GF-D8 (cell line): Measurements from ENCODE around the gene AACS.
A peak's percentile ranks its signal among the peaks of the same experiment; 100 is the strongest.
"Not testable (repeated sequence)": the region's sequence is repeated elsewhere in the genome, so short reads cannot be mapped to it uniquely, and the experiment has no call there.

ENCODE experiments used
- DNase-seq: peaks from one replicate; lab custom pipeline; 2025; lab: John Stamatoyannopoulos, UW

Gene AACS

DNA sequence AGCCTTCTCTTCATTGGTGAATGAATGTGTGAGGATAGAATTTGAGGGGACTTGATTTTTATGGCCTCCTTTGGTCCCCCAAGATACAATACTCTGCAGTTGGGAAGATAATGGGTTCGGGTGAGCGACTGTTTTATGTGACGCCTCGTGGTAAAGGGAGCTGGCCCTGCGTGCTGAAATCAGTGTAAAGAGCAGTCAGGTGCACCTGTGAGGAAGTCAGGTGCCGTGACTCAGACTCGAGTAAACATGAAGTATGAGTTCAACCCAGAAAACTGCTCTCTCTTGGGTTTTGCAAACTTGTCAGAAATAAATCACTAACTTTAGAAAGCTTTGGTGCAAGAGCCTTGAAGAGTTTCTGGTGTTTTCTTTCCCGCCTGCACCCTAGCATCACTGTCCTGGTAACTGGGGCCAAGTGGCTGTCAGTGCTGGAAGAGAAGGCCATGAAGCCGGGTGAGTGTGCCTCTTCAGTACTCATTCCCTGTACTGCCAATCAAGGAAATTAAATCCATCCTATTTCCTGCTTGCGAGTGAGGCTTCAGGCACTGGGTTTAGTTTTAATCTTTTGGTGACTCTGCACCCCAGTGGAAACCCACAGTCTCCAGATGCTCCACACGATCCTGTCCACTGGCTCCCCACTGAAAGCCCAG lies 59.2 kb downstream of the AACS start:
- no peak for DNase-seq

DNA sequence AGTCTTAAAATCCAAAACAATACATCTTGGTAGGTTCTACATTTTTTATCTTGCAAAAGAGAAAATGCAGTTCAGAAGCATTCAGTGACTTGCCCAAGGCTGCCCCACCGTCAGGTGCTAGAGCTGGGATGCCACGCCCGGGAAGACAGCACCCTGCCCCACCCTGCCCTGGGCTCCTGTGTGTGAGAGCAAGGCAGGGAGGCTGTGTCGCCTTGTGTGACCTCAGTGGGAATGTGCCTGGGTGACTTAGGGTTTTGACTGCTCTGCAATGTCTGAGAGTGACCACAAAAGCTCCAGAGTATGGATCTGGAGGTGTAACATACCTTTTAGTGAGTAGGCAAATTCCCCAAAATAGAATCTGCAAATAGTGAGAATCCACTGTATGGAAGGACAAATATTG lies 60.0 kb downstream of the AACS start:
- DNase-seq: no peak

DNA sequence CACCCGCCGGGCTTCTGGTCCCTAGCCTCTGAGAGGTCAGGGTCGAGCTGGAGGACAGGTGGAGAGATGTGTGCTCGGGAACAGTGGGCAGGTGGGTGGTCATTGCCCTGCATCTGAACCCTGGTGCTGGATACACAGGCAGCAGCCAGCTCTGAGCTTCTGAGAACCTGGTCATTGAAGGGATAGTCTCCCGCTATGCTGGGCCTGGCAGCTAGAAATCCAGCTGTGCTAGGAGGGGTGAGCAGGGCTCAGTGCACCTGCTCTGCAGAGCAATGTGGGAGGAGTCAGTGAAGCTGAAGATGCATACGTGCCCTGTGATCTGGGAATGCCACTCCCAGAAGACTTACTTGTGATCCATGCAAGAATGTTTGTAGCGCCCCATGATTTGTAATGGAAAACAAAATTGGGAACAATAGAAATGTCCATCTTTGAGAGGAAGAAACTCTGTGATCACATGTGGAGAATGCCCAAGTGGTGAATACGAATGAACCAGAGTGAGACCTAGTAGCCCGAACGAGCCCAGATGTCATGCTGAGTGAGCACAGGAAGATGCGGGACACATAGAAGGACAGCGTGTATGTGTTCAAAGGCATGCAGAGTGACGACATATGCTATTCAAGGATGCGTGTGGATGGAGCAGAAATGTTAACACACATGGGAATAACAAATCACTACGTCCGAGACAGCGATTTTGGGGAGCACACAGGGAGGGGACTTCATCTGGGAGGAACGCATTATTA lies 63.4 kb downstream of the AACS start:
- no peak for DNase-seq

DNA sequence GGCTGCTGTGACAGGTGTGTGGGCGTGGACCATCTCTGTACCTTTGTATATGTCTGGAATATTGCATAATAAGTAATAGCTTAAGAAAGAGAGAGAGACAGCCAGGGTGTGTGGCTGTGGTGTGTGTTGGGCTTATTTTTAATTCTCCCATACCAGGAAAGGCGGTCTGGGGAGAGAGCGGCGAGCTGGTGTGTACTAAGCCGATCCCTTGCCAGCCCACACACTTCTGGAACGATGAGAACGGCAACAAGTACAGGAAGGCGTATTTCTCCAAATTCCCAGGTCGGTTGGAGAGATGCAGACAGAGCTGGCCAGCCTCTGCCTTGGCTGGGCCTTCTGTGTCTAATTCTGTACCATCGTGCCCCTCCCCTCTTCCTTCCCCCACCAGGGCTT lies 63.9 kb downstream of the AACS start:
- DNase-seq: no peak

DNA sequence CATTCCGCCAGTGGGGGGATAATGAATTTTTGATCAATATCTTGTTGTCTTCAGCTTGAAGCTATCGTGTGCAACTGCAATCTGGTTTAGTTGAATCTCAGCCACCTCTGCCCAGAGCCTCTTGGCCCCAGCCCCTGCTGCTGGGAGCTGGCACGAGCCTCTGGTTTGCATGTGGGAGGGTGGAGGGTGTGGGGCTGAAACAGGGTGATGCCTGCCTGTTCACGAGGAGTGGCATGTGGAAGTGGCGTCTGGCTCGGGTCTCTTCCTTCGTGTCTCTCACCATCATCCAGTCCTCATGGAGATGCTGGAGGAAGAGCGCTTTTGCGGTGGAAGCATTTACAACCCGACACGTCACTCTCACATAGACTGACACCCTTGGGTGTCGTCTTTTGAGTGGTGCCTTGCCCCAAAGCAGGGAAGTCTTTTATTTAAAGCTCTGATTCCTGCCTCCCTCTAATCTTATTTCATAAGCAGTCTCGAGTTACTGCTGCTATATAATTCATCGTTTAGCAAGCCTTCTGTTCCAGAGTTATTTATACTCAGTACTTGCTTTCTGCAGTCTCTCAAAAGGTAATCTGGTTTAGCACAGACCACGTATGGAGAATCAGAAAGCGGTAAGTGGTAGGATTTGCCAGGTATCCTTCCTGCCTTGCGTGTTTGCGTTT lies 64.5 kb downstream of the AACS start:
- DNase-seq: no peak

DNA sequence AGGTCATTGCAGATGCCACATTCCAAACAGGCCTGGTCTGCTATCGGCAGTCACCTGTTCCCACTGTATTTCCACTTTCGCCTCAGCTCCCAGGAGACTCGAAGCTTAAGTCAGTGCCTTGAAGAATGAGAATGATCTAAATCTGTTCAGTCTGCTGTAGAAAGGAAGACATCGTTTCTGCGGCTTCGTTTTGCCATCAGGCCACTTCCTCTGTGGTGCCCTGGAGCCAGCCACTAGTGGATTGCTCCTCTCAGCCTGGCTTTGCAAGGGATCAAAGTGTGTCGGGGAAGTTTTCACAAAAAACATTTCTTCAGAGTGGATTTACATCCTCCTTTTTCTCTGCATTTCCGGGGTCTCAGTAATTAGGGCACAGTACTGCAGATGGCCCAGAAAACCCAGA lies 66.7 kb downstream of the AACS start:
- DNase-seq: peak; percentile 37

DNA sequence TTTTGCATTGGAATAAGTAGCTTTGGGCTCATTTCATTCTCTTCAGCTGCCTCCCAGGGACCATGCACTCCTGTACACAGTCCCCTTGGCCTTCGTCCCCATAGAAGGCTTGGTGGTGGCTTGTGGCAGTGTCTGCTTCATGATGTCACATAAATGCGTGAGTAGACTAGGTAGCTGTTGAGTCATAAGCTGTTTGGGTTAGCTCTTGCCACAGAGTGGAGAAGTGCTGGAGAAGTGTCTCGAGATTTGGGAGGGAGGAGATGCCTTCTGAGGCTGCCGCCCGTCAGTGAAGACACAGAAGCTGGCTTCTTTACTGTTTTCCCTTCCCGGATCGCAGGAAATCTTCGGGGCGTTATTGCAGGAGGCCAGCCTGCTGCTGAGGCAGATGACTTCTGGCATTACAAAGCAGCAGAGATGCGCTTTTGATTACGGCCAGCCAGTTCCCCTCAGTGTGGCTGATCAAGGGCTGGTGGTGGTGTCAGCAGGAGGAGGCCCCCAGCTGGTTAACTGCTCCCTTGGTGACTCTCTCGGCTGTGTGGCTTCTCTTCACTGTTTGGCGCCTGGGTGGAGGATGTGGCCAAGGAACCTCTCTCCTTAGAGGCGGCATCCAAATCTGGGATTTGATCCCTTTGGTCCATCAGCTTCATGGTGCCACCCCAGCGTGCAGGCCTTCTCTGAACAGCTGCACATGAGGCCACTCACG lies 67.6 kb downstream of the AACS start:
- DNase-seq: no peak

DNA sequence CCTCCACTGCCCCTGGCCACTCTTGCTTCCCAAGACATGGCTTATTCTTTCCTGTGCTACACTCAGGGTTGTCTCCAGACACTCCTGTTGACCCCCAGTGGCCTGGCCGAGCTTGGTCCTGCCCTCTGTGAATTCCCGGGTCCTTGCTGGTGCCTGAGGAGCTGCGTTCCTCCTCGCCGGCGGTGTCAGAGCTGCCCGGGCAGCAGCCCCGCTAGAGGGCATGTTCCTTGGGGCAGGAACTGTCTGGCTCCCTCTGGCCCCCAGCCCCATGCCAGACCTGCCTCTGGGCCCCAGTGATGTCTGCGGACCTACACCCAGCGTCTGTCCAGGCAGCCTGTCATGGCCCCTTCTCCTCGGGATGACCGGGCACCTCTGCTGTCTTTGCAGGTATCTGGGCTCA lies 68.4 kb downstream of the AACS start:
- DNase-seq: no peak

DNA sequence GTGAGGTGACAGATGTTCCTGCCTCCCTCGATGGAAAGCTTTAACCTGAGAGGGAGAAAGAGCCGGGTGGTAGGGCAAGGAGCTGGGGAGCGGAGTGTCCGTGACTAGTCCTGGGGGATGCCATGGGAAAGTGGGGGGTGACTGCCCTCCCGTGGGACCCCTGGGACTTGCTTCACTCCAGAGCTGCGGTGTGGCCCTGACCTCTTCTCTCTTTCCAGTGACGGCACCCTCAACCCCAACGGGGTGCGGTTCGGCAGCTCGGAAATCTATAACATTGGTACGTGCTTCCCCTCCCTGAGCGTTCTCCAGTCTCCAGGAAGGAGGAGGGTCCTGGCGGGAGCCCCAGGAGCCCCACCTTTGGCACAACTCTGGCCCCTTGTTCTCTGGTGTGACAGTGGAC lies 69.3 kb downstream of the AACS start:
- no peak for DNase-seq

DNA sequence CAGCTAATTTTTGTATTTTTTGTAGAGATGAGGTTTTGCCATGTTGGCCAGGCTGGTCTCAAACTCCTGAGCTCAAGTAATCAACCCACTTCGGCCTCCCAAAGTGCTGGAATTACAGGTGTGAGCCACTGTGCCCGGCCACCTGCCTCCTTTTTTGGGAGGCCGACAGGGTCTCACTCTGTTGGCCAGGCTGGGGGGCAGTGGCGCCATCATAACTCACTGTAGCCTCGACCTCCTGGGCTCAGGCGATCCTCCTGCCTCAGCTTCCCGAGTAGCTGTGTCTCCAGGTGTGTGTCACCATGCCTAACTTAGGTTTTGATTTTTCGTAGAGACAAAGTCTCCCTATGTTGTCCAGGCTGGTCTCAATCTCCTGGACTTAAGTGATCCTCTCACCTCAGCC lies 70.7 kb downstream of the AACS start:
- no peak for DNase-seq

DNA sequence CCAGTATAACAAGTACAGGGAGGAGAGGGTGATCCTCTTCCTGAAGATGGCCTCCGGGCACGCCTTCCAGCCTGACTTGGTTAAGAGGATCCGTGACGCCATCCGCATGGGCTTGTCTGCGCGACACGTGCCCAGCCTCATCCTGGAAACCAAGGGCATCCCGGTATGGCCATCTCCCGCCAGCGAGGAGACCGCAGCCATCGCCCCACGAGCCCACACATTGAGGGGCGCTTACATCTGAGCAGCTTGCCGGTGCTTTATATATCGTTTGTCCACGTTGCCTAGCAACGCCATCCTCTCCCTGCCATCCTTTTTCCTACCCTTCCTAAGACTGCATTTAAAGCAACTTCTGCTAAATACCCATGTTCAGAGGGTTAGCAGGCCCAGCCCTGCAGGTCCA lies 71.5 kb downstream of the AACS start:
- DNase-seq: no peak

DNA sequence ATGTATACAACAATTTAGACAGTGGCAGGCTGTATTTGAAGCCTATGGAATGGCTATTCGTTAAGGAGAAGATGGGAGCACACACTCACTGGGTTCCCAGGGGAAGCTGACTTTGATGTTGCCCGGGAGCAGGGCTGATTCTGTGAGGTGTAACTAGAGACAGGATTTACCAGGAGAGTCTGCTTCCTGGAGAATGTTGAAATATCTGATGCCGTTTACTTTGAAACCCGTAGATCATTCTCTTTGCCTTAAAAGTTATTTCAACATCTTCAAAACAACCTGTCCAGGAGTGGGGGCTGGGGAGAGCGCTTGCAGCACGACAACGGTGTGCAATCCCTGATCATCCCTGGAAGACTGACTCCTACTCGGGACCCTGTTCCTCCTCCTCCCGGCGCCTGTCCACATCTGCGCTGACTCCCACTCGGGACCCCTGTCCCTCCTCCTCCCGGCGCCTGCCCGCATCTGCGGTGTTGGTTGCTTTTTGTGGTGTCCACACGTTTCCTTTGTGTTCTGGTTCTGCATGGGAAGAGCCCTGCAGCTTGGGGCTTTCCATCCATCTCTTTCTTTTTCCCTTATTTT lies 72.6 kb downstream of the AACS start:
- no peak for DNase-seq

DNA sequence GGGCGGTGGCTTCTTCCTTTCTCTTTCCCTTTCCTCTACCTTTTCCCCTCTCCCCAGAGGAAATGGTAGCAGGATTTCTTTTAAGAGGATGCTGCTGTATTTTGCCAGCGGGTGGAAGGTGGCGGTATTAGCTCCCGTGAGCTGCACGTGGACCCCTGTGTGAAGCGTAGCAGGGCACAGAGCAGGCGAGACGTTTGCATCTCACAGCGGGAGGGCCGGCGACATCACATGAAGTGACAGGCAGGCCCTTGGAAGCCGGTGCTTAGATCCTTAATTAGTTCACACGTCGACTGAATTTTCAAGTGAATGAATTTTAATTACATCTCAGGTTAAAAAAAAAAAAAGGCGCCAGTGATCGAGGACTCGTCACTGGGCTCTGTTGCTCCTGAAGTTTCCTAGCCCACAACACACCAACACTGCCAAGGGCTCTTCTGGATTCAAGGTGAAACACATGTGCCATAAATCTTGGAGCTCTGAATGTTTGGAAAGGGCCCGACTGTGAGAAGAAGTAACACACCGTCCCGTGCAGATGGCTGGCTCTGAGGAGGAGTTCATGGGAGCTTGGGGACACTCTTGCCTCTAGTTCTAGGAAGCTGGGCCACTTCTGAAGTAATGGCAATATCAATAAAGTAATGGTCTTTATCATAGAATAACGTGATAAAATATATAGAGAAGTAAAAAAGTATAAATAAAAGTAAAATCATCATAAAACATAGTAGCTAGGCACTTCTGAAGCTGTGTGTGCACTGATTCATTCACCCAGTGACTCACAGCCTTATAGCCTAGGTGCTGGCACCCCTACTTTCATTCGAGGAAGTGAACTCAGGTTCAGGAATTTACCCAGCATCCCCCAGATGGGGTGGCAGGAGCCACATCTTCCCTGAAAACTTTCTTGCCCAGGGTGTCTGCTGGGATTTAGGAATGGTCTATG lies 75.3 kb downstream of the AACS start:
- DNase-seq: no peak

DNA sequence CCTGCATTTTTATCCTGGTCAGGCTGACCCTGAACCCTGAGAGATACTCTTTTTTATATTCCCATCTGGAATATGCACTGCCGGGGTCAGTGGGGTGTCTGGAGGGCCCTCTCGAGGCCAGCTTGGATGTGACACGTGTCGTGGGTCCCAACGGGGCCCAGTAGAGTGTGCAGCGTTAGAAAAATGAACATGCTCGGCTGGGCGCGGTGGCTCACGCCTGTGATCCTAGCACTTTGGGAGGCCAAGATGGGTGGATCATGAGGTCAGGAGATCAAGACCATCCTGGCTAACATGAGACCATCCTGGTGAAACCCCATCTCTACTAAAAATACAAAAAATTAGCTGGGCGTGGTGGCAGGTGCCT lies 76.0 kb downstream of the AACS start:
- DNase-seq: not testable (repeated sequence)

DNA sequence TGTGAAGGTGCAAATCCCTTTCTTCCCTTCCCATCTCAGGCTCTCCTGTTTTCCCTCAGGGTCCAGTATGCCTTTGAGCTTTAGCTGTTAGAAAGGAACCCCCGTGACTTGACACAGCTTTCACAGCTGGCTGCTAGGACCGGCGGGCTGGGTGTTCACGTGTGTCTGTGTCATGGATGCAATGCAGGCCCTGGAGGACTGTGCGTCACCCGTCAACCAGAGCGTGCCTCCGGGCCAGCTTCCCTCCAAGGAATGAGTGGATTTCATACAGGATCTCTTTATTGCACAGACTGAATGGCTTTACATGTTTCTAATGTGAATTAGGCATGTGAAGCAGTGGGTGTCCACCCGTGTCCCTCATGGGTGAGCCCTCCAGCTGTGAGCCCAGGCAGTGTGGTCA lies 77.4 kb downstream of the AACS start:
- DNase-seq: no peak

DNA sequence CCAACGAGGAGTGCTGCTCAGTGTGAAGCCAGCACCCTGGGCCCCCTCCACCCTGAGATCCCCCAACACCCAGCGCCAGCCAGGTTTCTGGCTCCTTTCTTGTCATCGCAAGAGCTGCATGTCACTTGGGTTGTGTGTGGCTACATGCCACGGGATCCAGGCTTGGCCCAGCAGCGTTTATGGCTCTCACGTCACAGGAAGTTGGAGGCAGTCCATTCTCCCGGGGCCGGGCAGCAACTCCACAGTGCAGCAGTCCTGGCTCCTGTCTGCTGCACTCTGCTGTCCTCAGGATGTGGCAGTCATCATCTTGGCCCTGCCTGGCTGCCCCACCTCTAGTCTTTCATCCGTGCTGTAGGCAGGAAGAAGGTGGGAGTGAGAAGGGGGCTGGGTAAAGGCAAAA lies 78.3 kb downstream of the AACS start:
- DNase-seq: no peak

DNA sequence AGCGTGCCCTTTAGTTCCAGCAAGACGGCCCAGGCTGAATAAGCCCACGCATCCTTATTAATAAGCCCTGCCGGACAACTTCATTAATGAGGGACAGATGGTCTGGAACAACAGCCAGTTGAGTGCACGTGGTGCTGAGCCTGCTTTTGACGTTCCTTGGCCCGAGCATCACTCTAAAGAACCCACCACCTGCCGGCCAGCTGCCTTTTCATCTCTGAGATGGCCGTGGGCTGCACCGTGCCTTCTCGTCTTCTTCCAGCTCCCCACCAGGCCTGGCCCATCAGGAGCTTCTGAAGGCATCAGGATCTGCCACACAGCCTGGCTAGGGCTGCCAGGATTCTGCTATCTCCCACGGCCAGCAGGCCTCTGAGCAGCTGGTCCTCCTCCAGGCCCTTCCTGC lies 80.0 kb downstream of the AACS start:
- DNase-seq: no peak

DNA sequence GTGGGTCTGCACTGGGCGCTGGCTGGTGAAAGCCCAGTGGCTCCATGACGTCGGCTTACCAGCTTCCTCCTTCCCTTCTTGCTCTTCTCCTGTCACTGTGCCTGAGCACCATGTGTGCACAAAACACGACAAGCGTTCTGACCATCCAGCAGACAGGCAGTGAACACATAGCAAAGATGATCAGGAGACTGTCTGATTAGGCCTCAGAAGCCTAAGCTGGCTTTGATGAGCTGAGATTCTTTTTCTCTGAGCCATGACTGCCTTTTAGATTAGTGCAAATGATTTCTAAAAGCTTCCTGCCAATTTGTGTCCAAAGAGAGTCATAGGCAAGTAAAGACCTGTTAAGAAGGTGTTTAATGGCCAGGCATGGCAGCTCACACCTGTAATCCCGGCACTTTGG lies 83.1 kb downstream of the AACS start:
- DNase-seq: no peak

DNA sequence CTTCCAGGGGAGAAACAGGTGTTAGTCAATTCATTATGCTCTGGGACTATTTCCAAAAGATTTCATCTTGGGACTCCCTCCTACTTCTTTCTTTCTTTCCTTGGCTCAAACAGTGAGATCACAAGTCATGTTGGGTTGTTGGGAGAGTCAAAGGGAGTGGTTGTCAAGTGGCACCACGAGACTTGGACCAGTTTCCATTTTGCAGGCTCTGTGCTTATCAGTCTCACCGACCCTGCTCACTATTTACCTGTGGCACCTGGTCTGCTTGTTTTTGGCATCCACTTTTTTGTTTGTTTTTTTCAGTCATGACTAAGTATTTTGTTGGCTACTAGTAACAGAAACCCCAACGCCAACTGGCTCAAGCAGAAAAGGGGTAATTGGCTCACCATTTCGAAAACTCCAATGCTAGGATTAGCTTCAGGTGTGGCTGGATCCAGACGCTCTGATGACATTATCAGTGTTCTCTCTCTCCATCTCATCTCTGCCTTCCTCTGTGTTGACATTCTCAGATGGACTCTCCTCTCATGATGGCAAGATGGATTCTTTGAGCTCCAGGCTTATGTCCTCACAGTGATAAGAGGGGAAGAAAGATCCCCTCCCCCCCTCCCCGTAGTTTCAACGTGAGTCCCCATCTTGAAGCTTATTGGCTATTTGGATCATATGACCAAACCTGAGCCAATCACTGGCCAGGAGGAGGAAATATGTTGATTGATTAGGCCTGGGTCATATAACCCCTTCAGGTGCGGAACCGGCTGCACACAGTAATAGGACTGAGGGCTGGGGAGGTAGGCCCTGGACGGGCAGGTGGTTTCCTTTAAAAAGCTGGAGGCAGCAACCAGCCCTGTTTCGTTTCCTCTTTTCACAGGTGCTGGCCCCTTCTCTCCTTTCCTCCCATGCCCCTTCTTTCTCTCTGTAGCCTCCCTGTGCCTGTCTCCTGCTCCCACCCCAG lies 84.2 kb downstream of the AACS start:
- no peak for DNase-seq

DNA sequence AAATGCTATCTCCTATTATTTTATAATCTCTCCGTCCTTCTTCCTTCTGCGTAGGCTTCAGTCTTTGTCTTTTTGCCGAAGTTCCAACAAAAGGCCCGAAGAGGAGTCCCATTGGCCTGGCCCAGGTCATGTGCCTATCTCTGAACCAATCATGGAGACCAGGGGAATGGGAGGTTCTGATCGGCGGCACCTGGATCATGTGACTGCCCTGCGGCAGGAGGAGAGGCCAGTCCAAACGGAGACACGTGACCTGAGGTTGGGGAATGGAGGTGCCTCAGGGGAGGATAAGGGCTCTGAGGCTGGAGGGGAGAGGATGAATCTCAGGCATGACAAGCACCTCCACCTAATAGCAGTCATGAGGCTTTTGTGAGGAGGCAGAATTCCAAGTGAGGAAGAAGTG lies 86.0 kb downstream of the AACS start:
- no peak for DNase-seq
